ENCODE measurements around the gene RFX7. TPM values are rescaled to one million over a fixed set of nuclear protein-coding genes. Genes with fewer than 3 reads are reported as not detected.

The RFX7 gene
- total RNA-seq, 4 donors from 2014 or later: 9.6 to 20.6 (median 16.2) TPM

GRCh38 chr15:56184516-56184915, 59.2 kb downstream of the RFX7 start:
- TF ChIP-seq POLR2A (IDR thresholded peaks at IDR 0.05): no peak
- TF ChIP-seq CTCF (IDR thresholded peaks at IDR 0.05): no peak
- H3K9me3 ChIP-seq: no peaks in the 10 kb centered on the region
- DNase-seq: no peak
- no peak overlapping the region for H3K27ac ChIP-seq
- H3K27me3 ChIP-seq: no peaks in the 10 kb centered on the region
- no peak overlapping the region for H3K4me3 ChIP-seq
- H3K4me1 ChIP-seq: no peaks in the 10 kb centered on the region
- no peaks in the 10 kb centered on the region for H3K36me3 ChIP-seq

GRCh38 chr15:56180851-56181250, 62.8 kb downstream of the RFX7 start:
- Histone ChIP-seq H3K27ac (no peak overlapping the region), H3K4me1 (peaks cover 0 to under 1% (median 0%) of the 10 kb centered on the region in 4 donors), H3K4me3 (no peak overlapping the region), H3K9me3 (no peaks in the 10 kb centered on the region), H3K27me3 (no peaks in the 10 kb centered on the region), H3K36me3 (no peaks in the 10 kb centered on the region)
- TF ChIP-seq POLR2A (IDR thresholded peaks at IDR 0.05): no peak
- TF ChIP-seq CTCF (IDR thresholded peaks at IDR 0.05): no peak
- no peak for DNase-seq

- Histone ChIP-seq H3K27ac (no peak overlapping the region), H3K4me3 (no peak overlapping the region), H3K9me3 (no peaks in the 10 kb centered on the region), H3K27me3 (no peaks in the 10 kb centered on the region), H3K36me3 (peaks cover 0 to 14% (median 0%) of the 10 kb centered on the region in 3 donors), H3K4me1 (peaks cover 0 to 7% (median 0%) of the 10 kb centered on the region in 4 donors)
- no peak for TF ChIP-seq CTCF (IDR thresholded peaks at IDR 0.05)
- no peak for TF ChIP-seq POLR2A (IDR thresholded peaks at IDR 0.05)
- no peak for DNase-seq
Observed at GRCh38 chr15:56176996-56177395, 66.7 kb downstream of the RFX7 start.

GRCh38 chr15:56175788-56176187, 67.9 kb downstream of the RFX7 start:
- Histone ChIP-seq H3K4me1 (peaks cover 0 to 7% (median 0%) of the 10 kb centered on the region in 4 donors), H3K9me3 (no peaks in the 10 kb centered on the region), H3K4me3 (no peak overlapping the region), H3K36me3 (peaks cover 0 to 18% (median 0%) of the 10 kb centered on the region in 3 donors), H3K27ac (no peak overlapping the region), H3K27me3 (no peaks in the 10 kb centered on the region)
- DNase-seq: no peak
- TF ChIP-seq CTCF (IDR thresholded peaks at IDR 0.05) (no peak), POLR2A (IDR thresholded peaks at IDR 0.05) (no peak)

- H3K4me1 ChIP-seq: peaks cover 0 to 7% (median 0%) of the 10 kb centered on the region in 4 donors
- peaks cover 0 to 18% (median 0%) of the 10 kb centered on the region in 3 donors for H3K36me3 ChIP-seq
- H3K4me3 ChIP-seq: no peak overlapping the region
- DNase-seq: no peak
- H3K9me3 ChIP-seq: no peaks in the 10 kb centered on the region
- H3K27me3 ChIP-seq: no peaks in the 10 kb centered on the region
- TF ChIP-seq CTCF (IDR thresholded peaks at IDR 0.05): no peak
- no peak for TF ChIP-seq POLR2A (IDR thresholded peaks at IDR 0.05)
- no peak overlapping the region for H3K27ac ChIP-seq
Observed at GRCh38 chr15:56174649-56175048, 69.0 kb downstream of the RFX7 start.

- peaks cover 0 to 17% (median 0%) of the 10 kb centered on the region in 3 donors for H3K36me3 ChIP-seq
Observed at GRCh38 chr15:56168394-56168793, 75.3 kb downstream of the RFX7 start.

More at GRCh38 chr15:56168394-56168793, 75.3 kb downstream of the RFX7 start:
- Histone ChIP-seq H3K27me3 (no peaks in the 10 kb centered on the region), H3K4me1 (peaks cover 0 to 5% (median 0%) of the 10 kb centered on the region in 4 donors), H3K9me3 (no peaks in the 10 kb centered on the region), H3K27ac (no peak overlapping the region), H3K4me3 (no peak overlapping the region)
- DNase-seq: no peak
- TF ChIP-seq POLR2A (IDR thresholded peaks at IDR 0.05) (no peak), CTCF (IDR thresholded peaks at IDR 0.05) (no peak)

Measured in Peyer's patch (tissue), 4 donors.